K562 (cell line): ENCODE measurements around the gene P2RY11. TPM values are rescaled to one million over a fixed set of nuclear protein-coding genes. Genes with fewer than 3 reads are reported as not detected.

Source experiments
- CREM ChIP-seq: IDR thresholded peaks from 2 replicates; pipeline ENCODE4 v1.6.1; 2014; ENCODE audit warnings: antibody characterized with exemption, low read depth
- FOS ChIP-seq: IDR thresholded peaks from 3 replicates; pipeline ENCODE4 v1.6.1; 2011; ENCODE audit not compliant: insufficient read length; ENCODE audit errors: extremely low read depth
- HEY1 ChIP-seq: fragments of 250-450 bp; sonication (Bioruptor Pico); IDR thresholded peaks from 2 replicates; pipeline ENCODE4 v1.5.0; 2020; ENCODE audit warnings: mild to moderate bottlenecking, moderate library complexity, borderline replicate concordance
- JUND ChIP-seq, 2 experiments: IDR thresholded peaks; 2 replicates in 1 of 2; 3 replicates in 1 of 2; pipeline ENCODE4 v1.6.1; 2011; ENCODE audit warnings: borderline replicate concordance in 2 of 2, low read depth in 2 of 2, low read length in 2 of 2, improper control_type of control experiment in 1 of 2, missing biosample characterization in 1 of 2, missing genetic modification characterization in 1 of 2, missing genetic modification reagents in 1 of 2
- L3MBTL2 ChIP-seq: fragments of 450-650 bp; IDR thresholded peaks from 2 replicates; pipeline ENCODE4 v1.6.1; 2016; ENCODE audit warnings: mild to moderate bottlenecking, moderate library complexity
- POLR2AphosphoS5 ChIP-seq: IDR thresholded peaks from 2 replicates; pipeline ENCODE4 v1.6.1; 2011; ENCODE audit warnings: mild to moderate bottlenecking, low read depth, low read length, moderate library complexity; ENCODE audit not compliant: control insufficient read depth, insufficient read depth
- RBFOX2 ChIP-seq: fragments of 200-400 bp; formaldehyde crosslinking; IDR thresholded peaks from 2 replicates; pipeline ENCODE4 v1.6.1; 2017; ENCODE audit warnings: low read depth, mild to moderate bottlenecking, low read length, moderate library complexity
- SUPT5H ChIP-seq: fragments of 450-650 bp; IDR thresholded peaks from 2 replicates; pipeline ENCODE4 v1.6.1; 2016
- YBX1 ChIP-seq: fragments of 450-650 bp; IDR thresholded peaks from 2 replicates; pipeline ENCODE4 v1.7.1; 2016; ENCODE audit warnings: mild to moderate bottlenecking
- ZNF140 ChIP-seq: fragments of 250-450 bp; sonication (Bioruptor Pico); IDR thresholded peaks from 2 replicates; pipeline ENCODE4 v1.8.0; 2021; ENCODE audit warnings: moderate library complexity, mild to moderate bottlenecking, inconsistent platforms
- ZNF3 ChIP-seq: fragments of 250-450 bp; sonication (Bioruptor Pico); IDR thresholded peaks from 2 replicates; pipeline ENCODE4 v1.5.0; 2021; ENCODE audit warnings: mild to moderate bottlenecking, moderate library complexity
- polyA plus RNA-seq, 8 experiments: library from polyadenylated mRNA; depleted of rRNA in 4 of 8; stranded (reverse) in 5 of 8; unstranded in 3 of 8; fragments of >200 nt; fragmentation: Nextera tagmentation in 2 of 8; fragmentation: Illumina TruSeq in 1 of 8; extraction: Ambion mirVana in 2 of 8; extraction: Trizol in 1 of 8; gene quantifications; 2 replicates each; pipeline versions ENCODE4 v1.2.1 to v1.2.3, GENCODE V29; 2011 to 2014; ENCODE audit warnings: inconsistent platforms in 1 of 8, missing spikeins in 1 of 8
- total RNA-seq, 7 experiments: library from RNA; depleted of rRNA in 6 of 7; stranded (reverse); fragments of >200 nt in 6 of 7; fragmentation: Illumina TruSeq in 2 of 7; extraction: Trizol in 2 of 7; gene quantifications; 2 replicates each; pipeline versions ENCODE4 v1.2.1 to v1.2.3, GENCODE V29; 2011 to 2021; ENCODE audit warnings: low replicate concordance in 1 of 7
- TF ChIP-seq, protein P1 (sequence below): fragments of 450-650 bp; IDR thresholded peaks from 2 replicates; pipeline ENCODE4 v1.6.1; 2018; ENCODE audit warnings: mild to moderate bottlenecking, low read depth; ENCODE audit not compliant: partially characterized antibody
- TF ChIP-seq, protein P2 (sequence below), 3 experiments: IDR thresholded peaks in 2 of 3; conservative IDR thresholded peaks in 1 of 3; 2 replicates each; pipeline ENCODE4 v1.5.1; 2011 to 2012; ENCODE audit warnings: low read length in 3 of 3, mild to moderate bottlenecking in 3 of 3, control low read depth in 2 of 3, improper control_type of control experiment in 1 of 3, inconsistent platforms in 1 of 3, low read depth in 1 of 3, mixed read lengths in 1 of 3, moderate library complexity in 1 of 3; ENCODE audit not compliant: insufficient read depth in 2 of 3
- TF ChIP-seq, protein P3 (sequence below): sonication (generic); formaldehyde crosslinking; IDR thresholded peaks from 2 replicates; pipeline ENCODE4 v1.8.0; 2022; ENCODE audit warnings: mild to moderate bottlenecking, missing genetic modification reagents
- TF ChIP-seq, protein P4 (sequence below): fragments of 450-650 bp; formaldehyde crosslinking; IDR thresholded peaks from 2 replicates; pipeline ENCODE4 v1.4.0; 2020; ENCODE audit warnings: mild to moderate bottlenecking, moderate library complexity

The P2RY11 gene
- total and polyA plus RNA-seq, 9 of the 15 experiments (the other 6 are each of a cell fraction or from before 2014, with no cell fraction given), result 0.03 to 10.1 (median 1.5) TPM

DNA sequence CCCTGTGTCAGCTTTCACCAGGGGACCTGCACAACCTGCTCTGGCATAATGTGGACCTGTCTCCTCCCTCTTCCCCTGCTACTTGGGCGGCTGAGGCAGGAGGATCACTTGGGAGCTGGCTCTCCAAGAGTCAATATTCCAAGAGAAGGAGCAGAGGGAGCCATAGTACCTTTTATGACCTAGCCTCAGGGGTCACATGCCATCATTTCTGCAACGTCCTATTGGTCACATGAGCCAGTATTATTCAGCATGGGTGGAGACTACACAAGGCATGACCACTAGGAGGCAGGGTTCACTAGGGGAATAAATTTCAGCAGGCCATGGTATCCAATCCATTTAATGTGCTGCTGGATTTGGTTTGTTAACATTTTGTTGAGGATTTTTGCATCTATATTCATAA, 37.3 kb upstream of the P2RY11 start (continued):
- no peak for TF ChIP-seq FOS
- peak; percentile 67 for TF ChIP-seq L3MBTL2
- TF ChIP-seq ZNF140 (CRISPR knock-in tag), result no peak
- no peak for TF ChIP-seq POLR2AphosphoS5
- TF ChIP-seq, protein P1, sequence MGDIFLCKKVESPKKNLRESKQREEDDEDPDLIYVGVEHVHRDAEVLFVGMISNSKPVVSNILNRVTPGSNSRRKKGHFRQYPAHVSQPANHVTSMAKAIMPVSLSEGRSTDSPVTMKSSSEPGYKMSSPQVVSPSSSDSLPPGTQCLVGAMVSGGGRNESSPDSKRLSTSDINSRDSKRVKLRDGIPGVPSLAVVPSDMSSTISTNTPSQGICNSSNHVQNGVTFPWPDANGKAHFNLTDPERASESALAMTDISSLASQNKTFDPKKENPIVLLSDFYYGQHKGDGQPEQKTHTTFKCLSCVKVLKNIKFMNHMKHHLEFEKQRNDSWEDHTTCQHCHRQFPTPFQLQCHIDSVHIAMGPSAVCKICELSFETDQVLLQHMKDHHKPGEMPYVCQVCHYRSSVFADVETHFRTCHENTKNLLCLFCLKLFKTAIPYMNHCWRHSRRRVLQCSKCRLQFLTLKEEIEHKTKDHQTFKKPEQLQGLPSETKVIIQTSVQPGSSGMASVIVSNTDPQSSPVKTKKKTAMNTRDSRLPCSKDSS, result peak; percentile 86
- TF ChIP-seq YBX1, result no peak
- no peak for TF ChIP-seq SUPT5H
- TF ChIP-seq, protein P2, sequence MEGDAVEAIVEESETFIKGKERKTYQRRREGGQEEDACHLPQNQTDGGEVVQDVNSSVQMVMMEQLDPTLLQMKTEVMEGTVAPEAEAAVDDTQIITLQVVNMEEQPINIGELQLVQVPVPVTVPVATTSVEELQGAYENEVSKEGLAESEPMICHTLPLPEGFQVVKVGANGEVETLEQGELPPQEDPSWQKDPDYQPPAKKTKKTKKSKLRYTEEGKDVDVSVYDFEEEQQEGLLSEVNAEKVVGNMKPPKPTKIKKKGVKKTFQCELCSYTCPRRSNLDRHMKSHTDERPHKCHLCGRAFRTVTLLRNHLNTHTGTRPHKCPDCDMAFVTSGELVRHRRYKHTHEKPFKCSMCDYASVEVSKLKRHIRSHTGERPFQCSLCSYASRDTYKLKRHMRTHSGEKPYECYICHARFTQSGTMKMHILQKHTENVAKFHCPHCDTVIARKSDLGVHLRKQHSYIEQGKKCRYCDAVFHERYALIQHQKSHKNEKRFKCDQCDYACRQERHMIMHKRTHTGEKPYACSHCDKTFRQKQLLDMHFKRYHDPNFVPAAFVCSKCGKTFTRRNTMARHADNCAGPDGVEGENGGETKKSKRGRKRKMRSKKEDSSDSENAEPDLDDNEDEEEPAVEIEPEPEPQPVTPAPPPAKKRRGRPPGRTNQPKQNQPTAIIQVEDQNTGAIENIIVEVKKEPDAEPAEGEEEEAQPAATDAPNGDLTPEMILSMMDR (IDR thresholded peaks at IDR 0.05 in 2 of 3, conservative IDR thresholded peaks at IDR 0.05 in 1 of 3; ENCODE audit: insufficient read depth in 2 of 3, low read depth in 1 of 3, low read length in 3 of 3), result peak; percentile 68 to 86 (median 79)
- TF ChIP-seq, protein P3, sequence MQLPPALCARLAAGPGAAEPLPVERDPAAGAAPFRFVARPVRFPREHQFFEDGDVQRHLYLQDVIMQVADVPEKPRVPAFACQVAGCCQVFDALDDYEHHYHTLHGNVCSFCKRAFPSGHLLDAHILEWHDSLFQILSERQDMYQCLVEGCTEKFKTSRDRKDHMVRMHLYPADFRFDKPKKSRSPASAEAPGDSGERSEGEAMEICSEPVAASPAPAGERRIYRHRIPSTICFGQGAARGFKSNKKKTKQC (CRISPR knock-in tag), result no peak
- TF ChIP-seq HEY1 (CRISPR knock-in tag), result no peak
- TF ChIP-seq JUND (IDR thresholded peaks at IDR 0.05; ENCODE audit: borderline replicate concordance, low read depth, low read length), result 0 out of 2 replicates have a peak, but pooled peaks have one; percentile 21
- no peak for TF ChIP-seq JUND (tag; IDR thresholded peaks at IDR 0.05; ENCODE audit: borderline replicate concordance, low read depth, low read length)
- peak; percentile 44; the same call in 1 of the 2 replicates for TF ChIP-seq CREM
- TF ChIP-seq RBFOX2, result no peak
- TF ChIP-seq, protein P4, sequence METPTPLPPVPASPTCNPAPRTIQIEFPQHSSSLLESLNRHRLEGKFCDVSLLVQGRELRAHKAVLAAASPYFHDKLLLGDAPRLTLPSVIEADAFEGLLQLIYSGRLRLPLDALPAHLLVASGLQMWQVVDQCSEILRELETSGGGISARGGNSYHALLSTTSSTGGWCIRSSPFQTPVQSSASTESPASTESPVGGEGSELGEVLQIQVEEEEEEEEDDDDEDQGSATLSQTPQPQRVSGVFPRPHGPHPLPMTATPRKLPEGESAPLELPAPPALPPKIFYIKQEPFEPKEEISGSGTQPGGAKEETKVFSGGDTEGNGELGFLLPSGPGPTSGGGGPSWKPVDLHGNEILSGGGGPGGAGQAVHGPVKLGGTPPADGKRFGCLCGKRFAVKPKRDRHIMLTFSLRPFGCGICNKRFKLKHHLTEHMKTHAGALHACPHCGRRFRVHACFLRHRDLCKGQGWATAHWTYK (CRISPR knock-in tag), result no peak
- TF ChIP-seq ZNF3 (CRISPR knock-in tag), result no peak
